Mammary epithelial cell (primary cell): ENCODE results near the gene FBXO28.

Experiments used
- EZH2 ChIP-seq: IDR thresholded peaks from 2 replicates; pipeline ENCODE4 v1.6.1; 2012; ENCODE audit warnings: low read length, inconsistent platforms, borderline replicate concordance
- TF ChIP-seq, protein P1 (sequence below), 2 donors: IDR thresholded peaks in 1 of 2; conservative IDR thresholded peaks in 1 of 2; 2 replicates each; pipeline ENCODE4 v1.5.1; 2011 to 2012; ENCODE audit warnings: inconsistent platforms in 2 of 2, low read length in 2 of 2, mild to moderate bottlenecking in 2 of 2, control low read depth in 1 of 2, low read depth in 1 of 2; ENCODE audit not compliant: insufficient read depth in 1 of 2; ENCODE audit errors: extremely low read depth in 1 of 2

DNA sequence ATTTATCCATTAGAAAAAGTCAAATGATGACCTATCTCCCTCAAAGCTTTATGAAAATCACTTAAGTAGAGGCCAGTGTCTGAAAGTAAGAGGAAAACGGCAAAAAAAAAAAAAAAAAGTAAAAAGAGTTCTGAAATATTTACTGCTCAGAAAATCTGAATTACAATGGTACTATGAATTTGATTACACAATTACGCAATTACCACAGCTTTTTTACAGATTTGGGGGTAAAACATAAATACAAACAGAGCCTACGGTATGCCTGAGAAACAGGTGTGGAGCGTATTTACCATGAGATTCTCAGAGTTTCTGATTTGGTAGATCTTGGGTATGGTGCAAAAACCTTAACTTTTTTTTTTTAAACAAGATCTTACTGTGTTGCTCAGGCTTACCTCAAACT lies 15.9 kb upstream of the FBXO28 start:
- TF ChIP-seq, protein P1, sequence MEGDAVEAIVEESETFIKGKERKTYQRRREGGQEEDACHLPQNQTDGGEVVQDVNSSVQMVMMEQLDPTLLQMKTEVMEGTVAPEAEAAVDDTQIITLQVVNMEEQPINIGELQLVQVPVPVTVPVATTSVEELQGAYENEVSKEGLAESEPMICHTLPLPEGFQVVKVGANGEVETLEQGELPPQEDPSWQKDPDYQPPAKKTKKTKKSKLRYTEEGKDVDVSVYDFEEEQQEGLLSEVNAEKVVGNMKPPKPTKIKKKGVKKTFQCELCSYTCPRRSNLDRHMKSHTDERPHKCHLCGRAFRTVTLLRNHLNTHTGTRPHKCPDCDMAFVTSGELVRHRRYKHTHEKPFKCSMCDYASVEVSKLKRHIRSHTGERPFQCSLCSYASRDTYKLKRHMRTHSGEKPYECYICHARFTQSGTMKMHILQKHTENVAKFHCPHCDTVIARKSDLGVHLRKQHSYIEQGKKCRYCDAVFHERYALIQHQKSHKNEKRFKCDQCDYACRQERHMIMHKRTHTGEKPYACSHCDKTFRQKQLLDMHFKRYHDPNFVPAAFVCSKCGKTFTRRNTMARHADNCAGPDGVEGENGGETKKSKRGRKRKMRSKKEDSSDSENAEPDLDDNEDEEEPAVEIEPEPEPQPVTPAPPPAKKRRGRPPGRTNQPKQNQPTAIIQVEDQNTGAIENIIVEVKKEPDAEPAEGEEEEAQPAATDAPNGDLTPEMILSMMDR (conservative IDR thresholded peaks at IDR 0.05 in 1 of 2, IDR thresholded peaks at IDR 0.05 in 1 of 2; ENCODE audit: extremely low read depth in 1 of 2, insufficient read depth in 1 of 2, low read depth in 1 of 2, low read length in 2 of 2): no peak
- no peak for TF ChIP-seq EZH2
